Esophagus (tissue), 2 donors: ENCODE measurements around the gene EPC1. TPM values are rescaled to one million over a fixed set of nuclear protein-coding genes. Genes with fewer than 3 reads are reported as not detected.
"Not testable (repeated sequence)": the region's sequence is repeated elsewhere in the genome, so short reads cannot be mapped to it uniquely, and the experiment has no call there.

ENCODE experiments used
- H3K27ac ChIP-seq, 2 donors: one replicate each; pipeline ENCODE4 v1.5.1; 2013; ENCODE audit warnings: low read depth in 2 of 2, mild to moderate bottlenecking in 2 of 2, inconsistent platforms in 1 of 2, low read length in 1 of 2, moderate library complexity in 1 of 2
- H3K27me3 ChIP-seq, 2 donors: one replicate each; pipeline ENCODE4 v1.6.1; 2013; ENCODE audit warnings: low read length in 2 of 2, control low read depth in 1 of 2, mild to moderate bottlenecking in 1 of 2; ENCODE audit not compliant: insufficient read depth in 2 of 2, control insufficient read depth in 1 of 2
- H3K36me3 ChIP-seq, 2 donors: one replicate each; pipeline ENCODE4 v1.6.1; 2013; ENCODE audit warnings: low read length in 1 of 2; ENCODE audit not compliant: control insufficient read depth in 2 of 2, insufficient read depth in 2 of 2
- H3K4me1 ChIP-seq, 2 donors: one replicate each; pipeline ENCODE4 v1.6.1; 2013; ENCODE audit warnings: low read length in 1 of 2; ENCODE audit not compliant: control insufficient read depth in 2 of 2, insufficient read depth in 2 of 2
- H3K4me3 ChIP-seq, 2 donors: one replicate each; pipeline ENCODE4 v1.5.1; 2013; ENCODE audit warnings: low read length in 2 of 2, mild to moderate bottlenecking in 2 of 2, low read depth in 1 of 2, moderate library complexity in 1 of 2
- H3K9me3 ChIP-seq, 2 donors: one replicate each; pipeline ENCODE4 v1.6.1; 2013; ENCODE audit warnings: mild to moderate bottlenecking in 2 of 2, low read depth in 1 of 2, low read length in 1 of 2, moderate library complexity in 1 of 2; ENCODE audit not compliant: control insufficient read depth in 2 of 2, insufficient read depth in 1 of 2
- WGBS, 2 donors: extraction: QIAGEN DNeasy Blood & Tissue Kit; methylation state at CpG; one replicate each; pipeline ENCODE4 v1.1.7; 2013; 5-methylcytosine and 5-hydroxymethylcytosine counted together
- polyA plus RNA-seq, 2 donors: library from polyadenylated mRNA; stranded (reverse); fragments of 200-250 nt; gene quantifications; one replicate each; pipeline ENCODE4 v1.2.3, GENCODE V29; 2013
- donor health status: healthy with polysubstance abuse.
- donor health status: Bipolar disorder and iron deficiency.

The EPC1 gene
- polyA plus RNA-seq, 2 donors, result 9.4 to 10.0 TPM

DNA sequence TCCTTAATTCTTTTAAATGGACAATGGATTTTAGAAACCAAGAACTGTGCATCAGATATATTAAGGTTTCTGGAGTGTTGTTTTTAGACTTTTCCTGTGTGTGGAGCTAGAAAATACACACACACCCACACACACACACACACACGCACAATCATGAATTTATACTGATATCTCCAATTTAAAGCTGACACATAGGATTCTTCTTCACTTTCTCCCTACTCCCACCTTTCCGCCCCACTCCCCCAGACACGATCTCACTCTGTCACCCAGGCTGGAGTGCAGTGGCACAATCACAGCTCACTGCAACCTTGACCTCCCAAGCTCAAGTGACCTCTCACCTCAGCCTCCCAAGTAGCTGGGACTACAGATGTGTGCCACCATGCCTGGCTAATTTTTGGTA, 100.3 kb downstream of the EPC1 start:
- Histone ChIP-seq H3K4me1 (no peaks in the 10 kb centered on the region), H3K9me3 (no peaks in the 10 kb centered on the region), H3K36me3 (no peaks in the 10 kb centered on the region), H3K27ac (no peak overlapping the region), H3K4me3 (no peak overlapping the region), H3K27me3 (no peaks in the 10 kb centered on the region)
- WGBS, 2 donors, result 93 to 96% methylated on average over 3 of the region's 3 CpGs

DNA sequence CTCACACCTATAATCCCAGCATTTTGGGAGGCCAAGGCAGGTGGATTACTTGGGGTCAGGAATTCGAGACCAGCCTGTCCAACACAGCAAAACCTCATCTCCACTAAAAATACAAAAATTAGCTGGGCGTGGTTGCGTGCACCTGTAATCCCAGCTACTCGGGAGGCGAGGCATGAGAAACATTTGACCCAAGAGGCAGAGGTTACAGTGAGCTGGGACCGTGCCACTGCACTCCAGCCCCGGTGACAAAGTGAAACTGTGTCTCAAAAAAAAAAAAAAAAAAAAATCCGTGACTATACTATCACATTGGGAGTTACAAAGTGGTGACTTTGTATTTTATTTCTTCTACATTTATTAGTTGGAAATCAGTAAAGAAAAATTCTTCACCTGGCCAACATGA, 101.2 kb downstream of the EPC1 start:
- no peaks in the 10 kb centered on the region for H3K4me1 ChIP-seq
- no peak overlapping the region for H3K27ac ChIP-seq
- WGBS, 2 donors, result 67 to 76% methylated on average over 8 of the region's 8 CpGs
- H3K36me3 ChIP-seq, result no peaks in the 10 kb centered on the region
- no peak overlapping the region for H3K4me3 ChIP-seq
- H3K27me3 ChIP-seq, result no peaks in the 10 kb centered on the region
- H3K9me3 ChIP-seq, result no peaks in the 10 kb centered on the region

DNA sequence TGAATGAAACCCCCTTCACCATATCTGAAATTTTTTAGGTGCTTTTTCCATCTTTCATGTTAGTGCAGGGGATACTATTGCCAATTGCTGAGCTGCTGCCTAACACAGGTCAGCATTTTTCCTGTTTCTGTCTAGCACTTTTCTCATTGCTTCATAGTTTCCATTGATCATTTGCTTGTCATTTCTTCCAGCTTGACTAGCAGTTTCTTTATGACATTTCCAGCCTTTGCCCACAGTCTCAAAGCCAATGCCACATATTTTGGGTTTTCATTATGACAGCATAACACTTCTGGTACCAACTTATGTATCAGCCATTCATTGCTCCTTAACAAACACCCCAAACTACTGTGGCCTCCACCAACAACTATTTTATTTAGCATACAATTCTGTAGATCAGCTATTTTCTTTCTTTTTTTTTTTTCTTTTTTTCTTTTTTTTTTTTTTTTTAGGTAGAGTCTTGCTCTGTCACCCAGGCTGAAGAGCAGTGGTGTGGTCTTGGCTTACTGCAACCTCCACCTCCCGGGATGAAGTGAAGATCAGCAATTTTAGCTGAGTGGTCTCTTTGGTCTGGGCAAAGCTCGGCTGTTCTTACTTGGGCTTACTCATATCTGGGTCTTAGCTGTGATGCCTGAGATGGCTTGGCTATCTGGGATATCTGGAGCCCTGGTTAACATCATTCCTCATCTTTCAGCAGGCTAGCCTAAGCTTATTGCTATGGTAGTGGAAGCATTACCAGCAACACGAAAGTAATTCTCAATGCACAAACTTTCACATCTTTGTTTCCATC, 102.3 kb downstream of the EPC1 start:
- H3K27me3 ChIP-seq, result no peaks in the 10 kb centered on the region
- no peaks in the 10 kb centered on the region for H3K9me3 ChIP-seq
- H3K27ac ChIP-seq, result no peak overlapping the region
- no peaks in the 10 kb centered on the region for H3K36me3 ChIP-seq
- H3K4me1 ChIP-seq, result no peaks in the 10 kb centered on the region
- no peak overlapping the region for H3K4me3 ChIP-seq
- WGBS, 2 donors, result 85 to 87% methylated on average over 3 of the region's 3 CpGs

- Histone ChIP-seq H3K27ac (no peak overlapping the region), H3K4me3 (no peak overlapping the region), H3K4me1 (no peaks in the 10 kb centered on the region), H3K27me3 (no peaks in the 10 kb centered on the region), H3K9me3 (no peaks in the 10 kb centered on the region), H3K36me3 (no peaks in the 10 kb centered on the region)
- 90 to 93% methylated on average over 4 of the region's 4 CpGs for WGBS, 2 donors
Observed at GRCh38 chr10:32244011-32244410, 102.9 kb downstream of the EPC1 start.

GRCh38 chr10:32241946-32242345, 105.0 kb downstream of the EPC1 start:
- Histone ChIP-seq H3K27ac (no peak overlapping the region), H3K9me3 (no peaks in the 10 kb centered on the region), H3K4me3 (no peak overlapping the region)

DNA sequence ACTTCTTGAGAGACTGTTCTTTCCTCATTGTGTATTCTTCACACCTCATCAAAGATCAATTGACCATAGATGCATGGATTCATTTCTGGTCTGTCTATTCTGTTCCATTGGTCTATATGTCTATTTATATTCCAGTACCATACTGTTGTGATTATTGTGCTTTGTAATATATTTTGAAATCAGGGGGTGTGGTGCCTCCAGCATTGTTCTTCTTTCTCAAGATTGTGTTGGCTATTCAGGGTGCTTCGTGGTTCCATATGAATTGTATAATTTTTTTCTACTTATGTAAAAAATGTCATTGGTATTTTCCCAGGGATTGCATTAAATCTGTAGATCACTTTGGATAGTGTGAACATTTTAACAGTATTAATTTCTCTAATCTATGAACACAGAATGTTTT, 106.5 kb downstream of the EPC1 start:
- WGBS, 2 donors, result 70 to 77% methylated on average over 1 of the region's 1 CpG
- no peaks in the 10 kb centered on the region for H3K27me3 ChIP-seq
- H3K4me3 ChIP-seq, result no peak overlapping the region
- H3K27ac ChIP-seq, result no peak overlapping the region
- no peaks in the 10 kb centered on the region for H3K9me3 ChIP-seq
- no peaks in the 10 kb centered on the region for H3K4me1 ChIP-seq
- H3K36me3 ChIP-seq, result no peaks in the 10 kb centered on the region

More at GRCh38 chr10:32241946-32242345, 105.0 kb downstream of the EPC1 start:
- Histone ChIP-seq H3K4me1 (no peaks in the 10 kb centered on the region), H3K36me3 (no peaks in the 10 kb centered on the region), H3K27me3 (no peaks in the 10 kb centered on the region)

- Histone ChIP-seq H3K36me3 (no peaks in the 10 kb centered on the region), H3K4me3 (no peak overlapping the region), H3K27ac (no peak overlapping the region), H3K4me1 (no peaks in the 10 kb centered on the region), H3K27me3 (no peaks in the 10 kb centered on the region), H3K9me3 (no peaks in the 10 kb centered on the region)
Observed at GRCh38 chr10:32239769-32240168, 107.2 kb downstream of the EPC1 start.

GRCh38 chr10:32237644-32238345, 109.2 kb downstream of the EPC1 start:
- no peaks in the 10 kb centered on the region for H3K9me3 ChIP-seq
- H3K36me3 ChIP-seq, result no peaks in the 10 kb centered on the region
- H3K4me1 ChIP-seq, result no peaks in the 10 kb centered on the region
- no peak overlapping the region for H3K4me3 ChIP-seq
- 57 to 67% methylated on average over 3 of the region's 3 CpGs for WGBS, 2 donors
- H3K27me3 ChIP-seq, result no peaks in the 10 kb centered on the region
- no peak overlapping the region for H3K27ac ChIP-seq

DNA sequence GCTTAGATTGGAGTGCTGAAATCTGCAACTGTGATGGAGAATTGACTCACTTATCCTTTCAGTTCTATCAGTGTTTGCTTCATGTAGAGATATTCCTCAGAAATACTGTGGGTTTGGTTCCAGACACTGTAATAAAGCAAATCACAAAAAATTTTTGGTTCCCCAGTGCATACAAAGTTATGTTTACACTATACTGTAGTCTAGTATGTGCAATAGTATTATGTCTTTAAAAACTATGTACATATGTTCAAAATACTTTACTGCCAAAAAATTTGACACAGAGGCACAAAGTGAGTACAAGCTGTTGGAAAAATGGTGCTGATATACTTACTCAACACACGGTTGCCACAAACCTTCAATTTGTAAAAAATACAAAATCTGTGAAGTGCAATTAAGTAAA, 112.5 kb downstream of the EPC1 start:
- H3K4me3 ChIP-seq, result no peak overlapping the region
- H3K4me1 ChIP-seq, result peaks cover 0 to 4% of the 10 kb centered on the region in 2 donors
- H3K36me3 ChIP-seq, result no peaks in the 10 kb centered on the region
- 81% methylated on average over 1 of the region's 1 CpG for WGBS, 2 donors
- H3K9me3 ChIP-seq, result no peaks in the 10 kb centered on the region
- H3K27ac ChIP-seq, result no peak overlapping the region
- no peaks in the 10 kb centered on the region for H3K27me3 ChIP-seq

DNA sequence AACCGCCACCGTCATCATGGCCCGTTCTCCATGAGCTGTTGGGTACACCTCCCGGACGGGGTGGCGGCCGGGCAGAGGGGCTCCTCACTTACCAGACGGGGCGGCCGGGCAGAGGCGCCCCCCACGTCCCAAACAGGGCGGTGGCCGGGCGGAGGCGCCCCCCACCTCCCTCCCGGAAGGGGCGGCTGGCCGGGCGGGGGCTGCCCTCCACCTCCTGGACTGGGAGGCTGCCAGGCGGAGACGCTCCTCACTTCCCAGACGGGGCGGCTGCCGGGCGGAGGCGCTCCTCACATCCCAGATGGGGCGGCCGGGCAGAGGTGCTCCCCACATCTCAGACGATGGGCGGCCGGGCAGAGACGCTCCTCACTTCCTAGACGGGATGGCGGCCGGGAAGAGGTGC, 113.6 kb downstream of the EPC1 start:
- WGBS, 2 donors, result 97 to 99% methylated on average over 29 to 36 of the region's 36 CpGs
- H3K27me3 ChIP-seq, H3K36me3 ChIP-seq, H3K4me3 ChIP-seq, H3K9me3 ChIP-seq, H3K27ac ChIP-seq, H3K4me1 ChIP-seq: not testable (repeated sequence)
